Retinal pigment epithelial cell (primary cell): ENCODE results near the gene PHYKPL.

Source experiments
- DNase-seq: peaks from one replicate; pipeline ENCODE4 v3.0.0-alpha.2; 2010; ENCODE audit warnings: low read depth
- H3K4me3 ChIP-seq: 2 replicates; pipeline ENCODE4 v1.5.1; 2011; ENCODE audit warnings: mild to moderate bottlenecking, low read length, control low read depth, moderate library complexity
- TF ChIP-seq, protein P1 (sequence below): conservative IDR thresholded peaks from 2 replicates; pipeline ENCODE4 v1.5.1; 2011; ENCODE audit warnings: low read depth, low read length, control low read depth, inconsistent platforms

The PHYKPL gene

DNA sequence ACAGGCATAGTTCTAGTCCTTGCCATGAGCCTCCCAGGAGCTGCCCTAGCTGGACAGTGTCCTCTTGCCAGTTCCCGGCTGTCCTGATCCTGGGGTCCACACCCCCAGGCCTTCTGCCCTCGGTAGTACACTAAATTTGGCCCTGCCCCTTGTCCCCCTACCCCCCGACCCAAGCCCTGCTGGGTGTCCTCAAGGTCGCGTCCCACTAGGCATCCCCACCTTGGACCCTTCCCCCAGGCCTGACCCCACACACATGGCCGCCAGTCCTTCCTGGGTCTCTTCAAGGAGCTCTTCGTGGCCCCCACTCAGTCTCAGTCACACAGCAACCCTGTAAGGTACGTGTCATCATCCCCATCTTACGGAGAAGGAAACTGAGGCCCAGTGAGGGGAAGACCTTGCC is 40.0 kb upstream of the PHYKPL start:
- TF ChIP-seq, protein P1, sequence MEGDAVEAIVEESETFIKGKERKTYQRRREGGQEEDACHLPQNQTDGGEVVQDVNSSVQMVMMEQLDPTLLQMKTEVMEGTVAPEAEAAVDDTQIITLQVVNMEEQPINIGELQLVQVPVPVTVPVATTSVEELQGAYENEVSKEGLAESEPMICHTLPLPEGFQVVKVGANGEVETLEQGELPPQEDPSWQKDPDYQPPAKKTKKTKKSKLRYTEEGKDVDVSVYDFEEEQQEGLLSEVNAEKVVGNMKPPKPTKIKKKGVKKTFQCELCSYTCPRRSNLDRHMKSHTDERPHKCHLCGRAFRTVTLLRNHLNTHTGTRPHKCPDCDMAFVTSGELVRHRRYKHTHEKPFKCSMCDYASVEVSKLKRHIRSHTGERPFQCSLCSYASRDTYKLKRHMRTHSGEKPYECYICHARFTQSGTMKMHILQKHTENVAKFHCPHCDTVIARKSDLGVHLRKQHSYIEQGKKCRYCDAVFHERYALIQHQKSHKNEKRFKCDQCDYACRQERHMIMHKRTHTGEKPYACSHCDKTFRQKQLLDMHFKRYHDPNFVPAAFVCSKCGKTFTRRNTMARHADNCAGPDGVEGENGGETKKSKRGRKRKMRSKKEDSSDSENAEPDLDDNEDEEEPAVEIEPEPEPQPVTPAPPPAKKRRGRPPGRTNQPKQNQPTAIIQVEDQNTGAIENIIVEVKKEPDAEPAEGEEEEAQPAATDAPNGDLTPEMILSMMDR = no peak
- DNase-seq = no peak
- no peak overlapping the region for H3K4me3 ChIP-seq

DNA sequence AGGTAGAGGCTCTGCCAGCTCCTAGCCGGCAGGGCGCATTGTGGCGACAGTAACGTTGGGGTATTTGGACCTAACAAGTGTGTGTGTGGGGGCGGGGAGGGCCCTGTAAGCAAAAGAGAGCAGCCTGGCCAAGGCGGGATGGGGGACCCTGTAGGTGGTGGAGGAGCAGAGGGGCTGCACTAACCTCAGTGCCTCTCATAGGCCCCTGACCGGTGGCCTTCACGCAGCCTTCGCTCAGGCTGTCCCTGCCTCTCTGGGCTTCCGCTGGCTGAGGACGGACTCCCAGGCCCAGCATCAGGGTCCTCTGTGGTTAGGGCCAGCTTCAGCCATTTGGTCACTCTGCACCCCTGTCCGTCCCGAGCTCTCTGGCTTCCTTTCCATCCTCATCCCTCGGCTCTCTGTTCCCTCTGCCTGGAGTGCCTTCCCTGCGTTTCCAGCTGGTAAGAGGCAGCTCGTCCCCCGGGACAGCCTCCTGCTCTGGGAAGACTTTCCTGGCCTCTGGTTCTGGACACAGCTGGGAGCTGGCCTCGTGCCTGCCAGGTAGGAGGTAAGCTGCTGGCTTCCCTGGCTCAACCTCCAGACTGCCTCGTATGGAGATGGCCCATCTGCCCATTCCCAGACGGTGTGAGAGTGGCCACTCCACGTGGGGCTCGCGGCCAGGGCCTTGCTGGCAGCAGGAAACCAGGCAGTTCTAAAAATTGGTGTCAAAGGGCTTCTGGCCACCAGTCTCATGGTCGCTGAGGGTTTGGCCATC is 39.3 kb upstream of the PHYKPL start:
- no peak for DNase-seq
- TF ChIP-seq, protein P1 = no peak
- H3K4me3 ChIP-seq = no peak overlapping the region

DNA sequence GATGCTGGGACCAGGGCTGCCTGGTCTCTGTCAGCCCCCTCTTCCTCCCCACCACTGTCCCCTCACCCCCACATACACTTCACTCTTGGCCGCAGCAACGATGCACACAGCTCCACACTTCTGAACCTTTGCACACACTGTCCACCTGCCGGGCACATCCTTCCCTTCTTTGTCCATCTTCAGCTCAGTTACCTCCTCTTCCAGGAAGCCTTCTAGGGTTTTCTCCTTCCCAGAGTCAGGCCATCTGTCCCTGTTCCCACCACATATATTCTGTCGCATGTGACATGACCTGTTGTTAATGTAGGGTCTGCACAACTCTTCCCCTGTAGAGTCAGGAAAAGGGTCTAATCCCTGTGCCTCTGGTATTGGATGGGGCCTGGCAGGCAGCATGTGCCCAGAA is 38.6 kb upstream of the PHYKPL start:
- DNase-seq = no peak
- TF ChIP-seq, protein P1 = no peak
- no peak overlapping the region for H3K4me3 ChIP-seq

DNA sequence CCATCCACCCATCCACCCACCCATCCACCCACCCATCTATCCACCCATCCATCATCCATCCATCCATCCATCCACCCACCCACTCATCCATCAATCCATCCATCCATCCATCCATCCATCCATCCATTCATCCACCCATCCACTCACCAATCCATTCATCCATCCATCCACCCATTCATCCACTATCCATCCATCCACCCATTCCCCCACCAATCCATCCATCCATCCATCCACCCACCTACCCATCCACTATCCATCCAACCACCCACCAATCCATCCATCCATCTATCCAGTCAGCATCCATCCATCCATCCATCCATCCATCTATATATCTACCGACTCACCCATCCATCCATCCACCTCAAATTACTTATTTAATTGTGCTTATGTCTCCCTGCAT is 36.9 kb upstream of the PHYKPL start:
- TF ChIP-seq, protein P1 = no peak
- DNase-seq = no peak

DNA sequence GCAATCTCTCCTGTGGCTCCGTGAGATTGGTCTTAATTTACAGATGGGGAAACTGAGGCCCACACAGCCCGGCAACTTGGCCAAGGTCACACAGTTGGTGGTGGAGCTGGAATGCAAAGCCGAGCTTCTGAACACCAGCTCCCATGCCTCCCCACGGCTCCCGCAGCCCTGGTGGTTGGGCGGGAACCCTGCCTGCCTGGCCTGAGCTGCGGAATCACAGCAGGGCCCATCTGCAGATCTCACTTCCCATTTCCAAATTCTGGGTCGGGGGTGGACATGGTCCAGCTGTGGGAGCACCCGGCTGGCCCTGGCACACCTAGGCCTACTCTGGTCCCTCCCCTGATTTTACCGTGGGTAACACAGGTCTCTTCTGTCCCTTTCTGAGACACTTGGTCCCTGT is 35.3 kb upstream of the PHYKPL start:
- no peak for DNase-seq
- TF ChIP-seq, protein P1 = no peak
- H3K4me3 ChIP-seq = no peak overlapping the region

More for the DNA sequence above, 36.9 kb upstream of the PHYKPL start:
- H3K4me3 ChIP-seq = no peak overlapping the region

DNA sequence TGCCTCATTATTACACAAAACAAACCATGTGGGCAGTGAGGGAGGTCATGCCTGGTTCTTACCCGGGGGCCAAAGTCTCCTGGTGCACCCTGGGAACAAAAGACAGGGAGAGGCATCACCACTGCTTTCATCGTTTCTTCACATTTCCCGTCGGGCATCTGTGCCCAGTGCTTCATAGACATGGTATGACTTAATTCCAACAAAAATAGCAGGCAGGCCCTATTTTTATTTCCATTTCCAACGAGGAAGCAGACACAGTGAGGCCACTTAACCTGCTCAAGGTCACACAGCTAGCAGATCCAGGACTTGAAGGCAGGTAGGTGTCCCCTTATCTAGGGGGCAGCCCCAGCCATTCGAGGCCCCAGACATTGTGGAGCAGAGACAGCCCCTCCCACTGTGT is 34.6 kb upstream of the PHYKPL start:
- no peak for DNase-seq
- no peak overlapping the region for H3K4me3 ChIP-seq
- TF ChIP-seq, protein P1 = no peak

DNA sequence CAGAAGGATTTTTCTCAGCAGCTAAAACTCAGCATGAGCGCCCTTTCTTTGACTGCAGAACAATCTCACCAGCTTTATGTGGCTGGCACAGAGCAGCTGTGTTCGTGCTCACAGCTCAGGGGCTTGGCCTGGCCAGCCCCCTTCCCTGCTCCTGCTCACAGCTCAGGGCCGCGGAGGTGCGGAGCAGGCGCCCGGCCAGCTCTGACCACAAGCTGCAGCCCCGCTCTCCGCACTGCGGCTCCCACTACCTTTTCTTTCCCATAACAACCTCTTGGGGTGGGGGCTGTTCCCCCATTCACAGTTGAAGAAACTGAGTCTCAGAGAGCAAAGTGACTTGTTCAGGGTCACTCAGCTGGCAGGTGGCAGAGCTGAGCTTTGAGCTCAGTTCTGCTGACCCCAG is 34.0 kb upstream of the PHYKPL start:
- no peak for DNase-seq
- TF ChIP-seq, protein P1 = no peak
- H3K4me3 ChIP-seq = no peak overlapping the region
